HCT116 (cell line): Measurements from ENCODE around the gene PPM1F. TPM values are rescaled to one million over a fixed set of nuclear protein-coding genes. Genes with fewer than 3 reads are reported as not detected.

Experiments used
- ATAC-seq: fragments of 200-7000 bp; cut with Tn5 transposase; 2 replicates; pipeline ENCODE4 v1.9.1; 2020; ENCODE audit warnings: mild to moderate bottlenecking, moderate library complexity
- BruUV-seq: library from RNA; stranded (reverse); fragments of 400-500 nt; replicated peaks from 2 replicates; lab custom pipeline; 2021; lab: Mats Ljungman, UMichigan
- CTCF ChIA-PET: fragments of 300-600 bp; sonication (Branson Sonifier 250); formaldehyde crosslinking; loops from one replicate; lab custom pipeline; 2021; ENCODE audit warnings: antibody characterized with exemption; lab: Charles Lee
- POLR2A ChIA-PET: fragments of 300-600, 350-600 bp; sonication (Branson Sonifier 250); formaldehyde crosslinking; loops from one replicate; lab custom pipeline; 2021; ENCODE audit warnings: antibody characterized with exemption; lab: Charles Lee
- RAD21 ChIA-PET, 2 experiments: fragments of 300-600 bp; sonication (Branson Sonifier 250); formaldehyde crosslinking; loops; one replicate each; lab custom pipeline; 2023; ENCODE audit warnings: low total read pairs in 2 of 2; ENCODE audit not compliant: uncharacterized antibody in 2 of 2, unreplicated experiment in 2 of 2, low non-redundant PET in 1 of 2; lab: Charles Lee
- DNase-seq: peaks from one replicate; pipeline ENCODE4 v3.0.0-alpha.2; 2010; ENCODE audit warnings: low read depth, low spot score
- H2AFZ ChIP-seq: fragments of 200-600 bp; shearing (Covaris generic), sonication (generic); 2 replicates; pipeline ENCODE4 v1.6.1; 2017; ENCODE audit warnings: low read depth, mixed run types, mixed read lengths, antibody characterized with exemption, low read length; ENCODE audit not compliant: poor library complexity, severe bottlenecking
- H3K27ac ChIP-seq: 2 replicates; pipeline ENCODE4 v1.5.1; 2012; ENCODE audit warnings: low read depth, low read length
- H3K27me3 ChIP-seq: fragments of 200-600 bp; sonication (generic); 2 replicates; pipeline ENCODE4 v1.6.1; 2016; ENCODE audit warnings: mixed run types, low read length, mixed read lengths; ENCODE audit not compliant: insufficient read depth
- H3K36me3 ChIP-seq, 2 experiments: fragments of 200-500 bp in 1 of 2; fragments of 200-600 bp in 1 of 2; sonication (Bioruptor generic) in 1 of 2; sonication (generic) in 1 of 2; 2 replicates each; pipeline versions ENCODE4 v1.5.1 to v1.6.1; 2014 to 2016; ENCODE audit warnings: low read length in 2 of 2, inconsistent platforms in 1 of 2, mixed read lengths in 1 of 2, mixed run types in 1 of 2; ENCODE audit not compliant: insufficient read depth in 2 of 2, control insufficient read depth in 1 of 2
- H3K4me1 ChIP-seq, 2 experiments: fragments of 200-600 bp in 1 of 2; sonication (generic) in 1 of 2; 2 replicates each; pipeline versions ENCODE4 v1.5.1 to v1.6.1; 2012 to 2017; ENCODE audit warnings: low read length in 2 of 2, inconsistent platforms in 1 of 2, mild to moderate bottlenecking in 1 of 2, mixed read lengths in 1 of 2, mixed run types in 1 of 2, moderate library complexity in 1 of 2; ENCODE audit not compliant: insufficient read depth in 2 of 2, control insufficient read depth in 1 of 2
- H3K4me2 ChIP-seq: fragments of 200-600 bp; sonication (generic); 2 replicates; pipeline ENCODE4 v1.6.1; 2017; ENCODE audit warnings: mixed run types, low read length, mixed read lengths
- H3K4me3 ChIP-seq, 2 experiments: fragments of 200-600 bp in 1 of 2; sonication (generic) in 1 of 2; replicated peaks in 1 of 2; 2 replicates each; pipeline ENCODE4 v1.5.1; 2011 to 2016; ENCODE audit warnings: low read length in 2 of 2, control low read depth in 1 of 2, low read depth in 1 of 2, mild to moderate bottlenecking in 1 of 2, mixed read lengths in 1 of 2, mixed run types in 1 of 2
- H3K79me2 ChIP-seq: fragments of 200-600 bp; sonication (generic); 2 replicates; pipeline ENCODE4 v1.6.1; 2017; ENCODE audit warnings: mild to moderate bottlenecking, mixed run types, low read length, moderate library complexity, mixed read lengths; ENCODE audit not compliant: insufficient read depth
- H3K9ac ChIP-seq: fragments of 200-600 bp; sonication (generic); 2 replicates; pipeline ENCODE4 v1.6.1; 2016; ENCODE audit warnings: low read length, mixed read lengths
- H3K9me2 ChIP-seq: fragments of 200-600 bp; sonication (generic), shearing (Covaris generic); 2 replicates; pipeline ENCODE4 v1.6.1; 2017; ENCODE audit warnings: mixed run types, mild to moderate bottlenecking, moderate library complexity; ENCODE audit not compliant: insufficient read depth
- H3K9me3 ChIP-seq, 2 experiments: fragments of 200-500 bp in 1 of 2; fragments of 200-600 bp in 1 of 2; sonication (Bioruptor generic) in 1 of 2; sonication (generic) in 1 of 2; 2 replicates each; pipeline ENCODE4 v1.6.1; 2014 to 2017; ENCODE audit warnings: low read length in 2 of 2, mixed read lengths in 2 of 2, inconsistent platforms in 1 of 2, low read depth in 1 of 2, mild to moderate bottlenecking in 1 of 2, mixed run types in 1 of 2, moderate library complexity in 1 of 2; ENCODE audit not compliant: control insufficient read depth in 1 of 2, insufficient read depth in 1 of 2
- H4K20me1 ChIP-seq: fragments of 200-600 bp; sonication (generic), shearing (Covaris generic); 2 replicates; pipeline ENCODE4 v1.6.1; 2017; ENCODE audit warnings: mixed run types, mild to moderate bottlenecking, moderate library complexity; ENCODE audit not compliant: insufficient read depth
- CBX3 ChIP-seq: IDR thresholded peaks from 2 replicates; pipeline ENCODE4 v1.6.1; 2012; ENCODE audit warnings: low read depth
- EZH2phosphoT487 ChIP-seq: fragments of 200-600 bp; IDR thresholded peaks from 2 replicates; pipeline ENCODE4 v1.6.1; 2018; ENCODE audit warnings: antibody characterized with exemption, borderline replicate concordance
- FOSL1 ChIP-seq: IDR thresholded peaks from 2 replicates; pipeline ENCODE4 v1.6.1; 2012; ENCODE audit warnings: low read depth
- JUND ChIP-seq: IDR thresholded peaks from 2 replicates; pipeline ENCODE4 v1.6.1; 2012
- RAD21 ChIP-seq: IDR thresholded peaks from 2 replicates; pipeline ENCODE4 v1.6.1; 2012; ENCODE audit warnings: low read depth, mild to moderate bottlenecking
- SIN3A ChIP-seq: IDR thresholded peaks from 2 replicates; pipeline ENCODE4 v1.6.1; 2012; ENCODE audit warnings: low read depth
- SP1 ChIP-seq: IDR thresholded peaks from 2 replicates; pipeline ENCODE4 v1.6.1; 2012; ENCODE audit warnings: low read depth
- SRF ChIP-seq: IDR thresholded peaks from 2 replicates; pipeline ENCODE4 v1.6.1; 2012; ENCODE audit warnings: low read depth
- TCF7L2 ChIP-seq: IDR thresholded peaks from 2 replicates; pipeline ENCODE4 v1.7.0; 2011; ENCODE audit warnings: borderline replicate concordance, inconsistent platforms; ENCODE audit not compliant: insufficient read depth, insufficient read length; ENCODE audit errors: extremely low read depth
- YY1 ChIP-seq: IDR thresholded peaks from 2 replicates; pipeline ENCODE4 v1.6.1; 2011; ENCODE audit warnings: low read length, low read depth, moderate library complexity, mild to moderate bottlenecking; ENCODE audit not compliant: insufficient replicate concordance; ENCODE audit errors: extremely low read depth
- ZBTB33 ChIP-seq: IDR thresholded peaks from 2 replicates; pipeline ENCODE4 v1.6.1; 2011; ENCODE audit warnings: mild to moderate bottlenecking, low read length, moderate library complexity; ENCODE audit not compliant: insufficient replicate concordance; ENCODE audit errors: extremely low read depth
- ZNF274 ChIP-seq: fragments of 200-500 bp; sonication (Bioruptor generic); IDR thresholded peaks from 2 replicates; pipeline ENCODE4 v1.6.1; 2014; ENCODE audit warnings: mild to moderate bottlenecking, low read depth, low read length, inconsistent platforms
- intact Hi-C: fragments of 100-400 bp; cut with micrococcal nuclease; formaldehyde crosslinking; loops from 2 replicates; pipeline ENCODE4 v1.10.0; 2022
- total RNA-seq: library from RNA; stranded (reverse); gene quantifications from one replicate; pipeline ENCODE4 v1.2.1, GENCODE V29; 2021; ENCODE audit not compliant: unreplicated experiment

The PPM1F gene
- total RNA-seq, 1 experiment from 2014 or later, result 27.3 TPM

- no peaks in the 10 kb centered on the region for H3K27me3 ChIP-seq
- DNase-seq (no peak), ATAC-seq (no peak)
- no peak for TF ChIP-seq FOSL1
- no peak for TF ChIP-seq TCF7L2
- TF ChIP-seq SRF, result no peak
- H3K9me3 ChIP-seq, result no peaks in the 10 kb centered on the region
- POLR2A ChIA-PET, result interaction anchor here (1.1 kb wide), 1 partner anchor 11 kb away, joined by 3 read pairs; no protein-coding TSS in a partner anchor
- RAD21 ChIA-PET, result no interaction called here
- peaks cover 6 to 10% of the 10 kb centered on the region in 2 experiments; a peak in 3 of 4 replicates for H3K4me1 ChIP-seq
- H3K9me2 ChIP-seq, result no peaks in the 10 kb centered on the region
- intact Hi-C loops, result no loop called here
- H3K36me3 ChIP-seq, result no peaks in the 10 kb centered on the region
- peak overlapping the region; percentile 70 for H3K27ac ChIP-seq
- peaks cover 37% of the 10 kb centered on the region for H3K79me2 ChIP-seq
- H2AFZ ChIP-seq, result no peak overlapping the region
- peak overlapping the region; percentile 93 to 99 for H3K4me3 ChIP-seq
- peak overlapping the region; percentile 85 for H3K4me2 ChIP-seq
- CTCF ChIA-PET, result interaction anchor here (0.9 to 2.7 kb wide), 3 partner anchors 9 to 43 kb away, joined by 3 to 17 read pairs (median 5); partner anchors contain the start of gene PPM1F
- BruUV-seq, result no TSS peak
- no peaks in the 10 kb centered on the region for H4K20me1 ChIP-seq
- H3K9ac ChIP-seq, result peak overlapping the region; percentile 87
These were observed 29.2 kb upstream of the PPM1F start for GRCh38 chr22:21981874-21982273.

GRCh38 chr22:21980547-21980946, 27.9 kb upstream of the PPM1F start:
- DNase-seq, result no peak
- Histone ChIP-seq H3K27ac (no peak overlapping the region), H3K36me3 (peaks cover 2 to 4% of the 10 kb centered on the region in 2 experiments; a peak in 2 of 4 replicates), H3K4me3 (no peak overlapping the region), H3K79me2 (peaks cover 45% of the 10 kb centered on the region), H3K27me3 (no peaks in the 10 kb centered on the region), H3K4me2 (no peak overlapping the region)
- RAD21 ChIA-PET, result no interaction called here
- BruUV-seq, result no TSS peak
- intact Hi-C loops, result no loop called here
- ATAC-seq, result no peak
- POLR2A ChIA-PET, result no interaction called here
- TF ChIP-seq TCF7L2 (no peak), SP1 (no peak), ZNF274 (no peak), EZH2phosphoT487 (no peak), JUND (no peak), ZBTB33 (no peak), YY1 (no peak), SRF (no peak), CBX3 (no peak), RAD21 (no peak), SIN3A (no peak)
- TF ChIP-seq, all 23 proteins: peak for 0
- no peak overlapping the region for H3K9ac ChIP-seq
- no peaks in the 10 kb centered on the region for H3K9me3 ChIP-seq
- no peaks in the 10 kb centered on the region for H3K9me2 ChIP-seq
- H3K4me1 ChIP-seq, result peaks cover 6 to 10% of the 10 kb centered on the region in 2 experiments; a peak in 3 of 4 replicates
- CTCF ChIA-PET, result interaction anchor here (1.9 to 2.7 kb wide), 2 partner anchors 8 to 42 kb away, joined by 5 to 17 read pairs; no protein-coding TSS in a partner anchor
- no peaks in the 10 kb centered on the region for H4K20me1 ChIP-seq
- H2AFZ ChIP-seq, result no peak overlapping the region
